Measurements from ENCODE around the gene ACKR4.
"Not testable (repeated sequence)": the region's sequence is repeated elsewhere in the genome, so short reads cannot be mapped to it uniquely, and the experiment has no call there.

Gene ACKR4

DNA sequence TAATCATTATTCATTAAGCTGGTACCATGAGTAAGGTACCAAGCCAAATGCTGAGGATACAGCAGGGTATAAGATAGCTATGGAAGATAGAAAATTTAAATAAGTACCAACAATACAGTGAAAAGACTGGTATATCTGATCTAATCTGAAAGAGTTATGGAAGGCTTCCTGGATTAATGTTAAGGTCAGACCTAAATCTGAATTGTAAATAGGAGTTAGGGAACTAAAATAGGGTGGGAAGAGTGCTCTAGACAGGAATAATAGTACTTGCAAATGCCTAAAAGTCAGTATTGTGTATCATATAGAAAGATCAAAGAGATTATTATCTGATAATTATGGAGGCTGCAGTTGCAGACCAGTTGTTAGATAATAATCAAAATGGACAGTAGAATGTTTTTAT is 2.6 kb upstream of the ACKR4 start:
- no peak for DNase-seq (ENCODE audit: low read depth in 2 of 2)

DNA sequence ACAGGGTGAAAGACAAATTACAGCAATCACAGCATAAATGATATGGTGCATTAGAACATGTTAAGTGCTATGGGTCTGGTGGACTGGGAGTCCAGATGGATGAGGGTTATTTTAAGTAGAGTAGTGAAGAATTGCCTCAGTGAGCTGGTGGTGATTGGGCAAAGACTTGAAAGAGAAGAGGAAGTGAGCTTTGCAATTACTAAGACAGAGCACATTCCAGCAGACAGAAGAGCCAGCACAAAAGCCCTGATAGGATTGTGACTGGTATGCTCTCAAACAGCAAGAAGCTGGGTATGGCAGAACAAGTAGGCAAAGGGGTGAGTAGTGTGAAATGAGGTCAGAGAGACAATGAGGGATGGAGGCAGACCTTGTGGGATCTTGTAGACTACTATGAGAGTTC is 2.1 kb upstream of the ACKR4 start:
- DNase-seq (ENCODE audit: low read depth in 2 of 2): no peak

DNA sequence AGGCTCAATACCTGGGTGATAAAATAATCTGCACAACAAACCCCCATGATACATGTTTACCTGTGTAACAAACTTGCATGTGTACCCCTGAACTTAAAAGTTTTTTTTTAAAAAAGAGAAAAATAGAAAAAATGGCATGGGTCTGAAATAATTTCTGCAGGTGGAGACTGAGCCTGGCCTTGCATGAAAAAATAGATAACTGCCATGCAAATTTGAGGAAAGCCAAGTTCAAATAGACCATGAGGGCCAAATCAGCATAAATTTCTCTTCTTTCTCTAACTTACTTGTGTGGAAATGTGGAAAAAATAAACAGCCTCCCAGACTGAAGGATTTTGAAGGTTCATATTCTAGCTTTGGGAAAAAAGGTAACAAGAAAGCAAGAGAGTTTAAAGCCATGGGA is 744 bp upstream of the ACKR4 start:
- no peak for DNase-seq (ENCODE audit: low read depth in 2 of 2)

DNA sequence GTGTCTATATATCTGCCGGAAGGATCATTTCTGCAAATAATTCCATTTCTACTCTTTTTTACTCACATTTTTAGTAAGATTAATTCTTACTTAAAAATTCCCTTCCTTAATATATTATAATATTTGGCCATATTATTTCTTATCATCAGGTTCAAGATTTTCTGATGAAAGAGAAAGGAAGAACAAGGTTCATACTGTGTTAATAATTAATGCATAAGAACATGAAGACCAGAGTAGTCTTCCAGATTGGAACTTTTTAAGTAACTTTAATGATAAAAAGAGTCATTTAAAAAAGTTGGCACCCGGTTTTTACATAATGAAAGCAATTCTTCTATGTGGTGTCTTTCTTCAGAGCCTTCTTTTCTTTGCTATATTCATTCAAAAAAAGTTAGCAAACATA is 590 bp downstream of the ACKR4 start:
- DNase-seq (ENCODE audit: low read depth in 2 of 2): no peak

DNA sequence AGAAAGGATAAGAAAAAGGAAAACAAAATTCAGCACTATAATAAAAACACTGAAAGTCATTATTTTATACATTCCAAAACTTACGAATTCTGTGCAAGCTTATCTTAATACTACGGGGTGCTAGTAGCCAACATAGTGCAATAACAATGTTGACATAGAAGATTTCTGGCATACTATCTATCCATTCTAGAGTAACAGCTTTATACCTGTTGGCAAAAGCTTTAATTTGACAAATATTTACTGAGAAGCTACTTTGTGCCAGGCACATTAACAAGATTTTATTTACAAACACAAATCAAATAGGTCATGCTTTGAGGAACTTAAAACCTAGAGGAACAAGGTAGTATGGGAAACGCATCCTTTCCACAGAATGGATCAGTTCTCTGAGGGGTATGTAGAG is 1.1 kb downstream of the ACKR4 start:
- no peak for DNase-seq (ENCODE audit: low read depth in 2 of 2)

DNA sequence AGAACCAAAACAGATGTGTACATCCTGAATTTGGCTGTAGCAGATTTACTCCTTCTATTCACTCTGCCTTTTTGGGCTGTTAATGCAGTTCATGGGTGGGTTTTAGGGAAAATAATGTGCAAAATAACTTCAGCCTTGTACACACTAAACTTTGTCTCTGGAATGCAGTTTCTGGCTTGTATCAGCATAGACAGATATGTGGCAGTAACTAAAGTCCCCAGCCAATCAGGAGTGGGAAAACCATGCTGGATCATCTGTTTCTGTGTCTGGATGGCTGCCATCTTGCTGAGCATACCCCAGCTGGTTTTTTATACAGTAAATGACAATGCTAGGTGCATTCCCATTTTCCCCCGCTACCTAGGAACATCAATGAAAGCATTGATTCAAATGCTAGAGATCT is 3.5 kb downstream of the ACKR4 start:
- not testable (repeated sequence) for DNase-seq (ENCODE audit: low read depth in 2 of 2)

DNA sequence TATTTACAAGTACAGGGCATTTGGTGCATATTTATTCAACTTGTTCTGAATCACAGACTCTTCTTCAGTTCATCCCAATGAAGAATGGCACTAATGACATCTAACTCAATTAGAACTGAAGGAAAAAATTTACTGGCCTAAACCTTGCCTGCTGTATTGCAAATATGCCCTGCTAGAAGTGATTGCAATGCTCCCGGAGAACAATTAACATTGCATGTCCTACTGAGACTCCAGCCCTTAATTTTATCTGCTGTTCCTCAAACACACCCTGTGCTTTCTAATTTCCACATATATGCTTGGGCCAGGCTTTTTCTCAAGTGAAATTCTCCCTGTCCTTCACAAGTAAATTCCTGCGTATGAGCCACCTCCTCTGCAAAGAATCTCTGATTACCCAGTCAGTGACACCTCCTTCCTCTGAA is 8.3 kb downstream of the ACKR4 start:
- no peak for DNase-seq (ENCODE audit: low read depth in 2 of 2)

DNA sequence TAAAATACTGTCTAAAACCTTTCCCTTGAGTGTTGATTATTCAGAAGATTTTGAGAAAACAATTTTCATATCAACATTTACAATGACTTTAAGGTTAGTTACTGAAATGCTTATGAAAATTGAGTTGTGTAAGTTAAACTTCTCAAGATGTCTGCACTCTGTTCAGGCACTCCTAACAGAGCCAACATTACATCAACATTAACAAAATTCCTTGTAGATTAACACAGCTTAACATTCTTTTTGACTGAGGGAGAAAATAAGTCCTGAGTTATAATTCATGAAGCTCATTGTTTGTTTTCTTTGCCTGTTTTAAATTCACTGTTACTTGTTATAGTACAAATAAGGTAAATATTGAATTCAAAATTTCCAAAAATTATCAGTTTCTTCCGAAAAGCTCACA is 9.0 kb downstream of the ACKR4 start:
- no peak for DNase-seq (ENCODE audit: low read depth in 2 of 2)

DNA sequence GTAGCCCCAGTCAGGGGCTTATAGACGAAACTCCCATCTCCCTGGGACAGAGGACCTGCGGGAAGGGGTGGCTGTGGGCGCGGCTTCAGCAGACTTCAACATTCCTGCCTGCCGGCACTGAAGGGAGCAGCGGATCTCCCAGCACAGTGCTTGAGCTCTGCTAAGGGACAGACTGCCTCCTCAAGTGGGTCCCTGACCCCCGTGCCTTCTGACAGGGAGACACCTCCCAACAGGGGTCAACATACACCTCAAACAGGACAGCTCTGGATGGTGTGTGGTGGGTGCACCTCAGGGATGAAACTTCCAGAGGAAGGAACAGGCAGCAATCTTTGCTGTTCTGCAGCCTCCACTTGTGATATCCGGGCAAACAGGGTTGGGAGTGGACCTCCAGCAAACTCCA is 9.6 kb downstream of the ACKR4 start:
- DNase-seq (ENCODE audit: low read depth in 2 of 2): not testable (repeated sequence)

DNA sequence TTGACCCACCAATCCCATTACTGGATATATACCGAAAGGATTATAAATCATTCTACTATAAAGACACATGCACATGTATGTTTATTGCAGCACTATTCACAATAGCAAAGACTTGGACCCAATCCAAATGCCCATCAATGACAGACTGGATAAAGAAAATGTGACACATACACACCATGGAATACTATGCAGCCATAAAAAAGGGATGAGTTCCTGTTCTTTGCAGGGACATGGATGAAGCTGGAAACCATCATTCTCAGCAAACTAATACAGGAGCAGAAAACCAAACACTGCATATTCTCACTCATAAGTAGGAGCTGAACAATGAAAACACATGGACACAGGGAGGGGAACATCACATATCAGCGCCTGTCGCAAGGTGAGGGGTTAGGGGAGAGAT is 18.2 kb downstream of the ACKR4 start:
- DNase-seq (ENCODE audit: low read depth in 2 of 2): not testable (repeated sequence)

DNA sequence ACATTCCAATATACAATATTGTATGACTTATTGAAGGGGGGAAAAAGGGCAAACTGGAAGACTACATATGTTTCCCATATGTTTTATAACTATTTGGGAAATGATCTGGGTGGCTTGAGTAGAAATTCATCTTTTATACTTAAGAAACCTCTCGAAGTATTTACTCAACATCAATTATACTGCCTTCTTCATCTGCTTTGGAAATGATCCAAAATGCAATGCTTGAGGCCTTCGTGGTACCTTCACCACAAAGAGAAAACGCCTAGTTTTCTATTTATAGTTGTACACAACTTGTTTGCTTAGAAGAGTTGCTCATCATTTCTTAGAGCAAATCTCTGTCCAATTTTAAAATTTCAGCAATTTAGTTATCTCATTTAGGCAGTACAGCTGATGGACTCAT is 18.8 kb downstream of the ACKR4 start:
- no peak for DNase-seq (ENCODE audit: low read depth in 2 of 2)

DNA sequence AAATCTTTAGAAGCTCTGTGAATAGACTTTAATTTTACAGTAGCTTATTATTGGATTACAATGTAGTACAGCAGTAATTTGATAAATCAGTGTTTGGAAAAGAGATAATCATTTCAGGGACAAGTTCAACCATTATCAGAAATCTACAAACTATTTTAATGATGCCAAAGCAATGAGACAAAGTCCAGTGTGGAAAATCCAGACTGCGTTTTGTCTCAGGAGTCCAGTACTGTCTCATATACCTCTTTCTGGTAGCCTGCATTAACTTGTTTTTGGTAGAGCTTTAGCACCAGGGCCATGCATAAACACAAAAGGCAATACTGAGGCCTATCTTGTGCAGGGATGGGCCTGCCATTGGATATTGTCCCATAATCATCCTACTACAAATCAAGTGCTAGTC is 19.7 kb downstream of the ACKR4 start:
- DNase-seq (ENCODE audit: low read depth in 2 of 2): no peak

DNA sequence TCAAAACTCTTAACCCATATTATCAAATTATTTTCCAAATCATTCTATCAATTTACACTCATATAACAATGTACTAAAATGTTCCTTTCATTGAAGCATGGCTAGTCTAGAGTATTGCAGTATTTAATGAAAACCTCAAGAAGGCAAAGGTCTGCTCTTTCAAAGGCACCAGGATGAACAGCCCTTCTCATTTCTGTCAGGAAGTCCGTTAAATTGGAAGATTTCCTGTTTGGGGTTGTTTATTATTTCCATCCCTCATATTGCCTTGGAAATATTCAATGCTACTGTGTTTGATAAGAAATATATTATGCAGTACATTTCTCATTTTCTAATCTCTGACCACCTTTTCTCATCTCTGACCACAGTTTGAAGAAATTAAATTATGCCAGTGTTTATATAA is 25.1 kb downstream of the ACKR4 start:
- DNase-seq (ENCODE audit: low read depth in 2 of 2): no peak

DNA sequence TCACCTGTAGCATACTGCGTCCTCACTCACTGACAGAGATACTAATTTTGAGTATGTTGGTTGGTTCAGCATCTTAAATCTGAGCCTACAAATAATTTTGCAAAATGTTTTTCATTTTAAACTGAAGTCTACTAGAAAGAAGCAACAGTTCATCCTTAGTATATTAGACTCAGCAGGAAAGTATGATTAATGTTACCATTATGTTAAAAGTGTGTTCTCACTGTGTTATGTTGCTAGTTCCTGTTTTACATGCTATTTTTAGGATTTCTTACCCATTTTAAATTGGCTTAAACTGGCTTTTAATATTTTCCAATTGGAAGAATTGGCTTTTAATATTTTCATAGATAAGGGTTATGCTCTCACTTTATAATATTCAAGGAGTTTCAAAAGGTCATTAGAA is 25.7 kb downstream of the ACKR4 start:
- no peak for DNase-seq (ENCODE audit: low read depth in 2 of 2)

DNA sequence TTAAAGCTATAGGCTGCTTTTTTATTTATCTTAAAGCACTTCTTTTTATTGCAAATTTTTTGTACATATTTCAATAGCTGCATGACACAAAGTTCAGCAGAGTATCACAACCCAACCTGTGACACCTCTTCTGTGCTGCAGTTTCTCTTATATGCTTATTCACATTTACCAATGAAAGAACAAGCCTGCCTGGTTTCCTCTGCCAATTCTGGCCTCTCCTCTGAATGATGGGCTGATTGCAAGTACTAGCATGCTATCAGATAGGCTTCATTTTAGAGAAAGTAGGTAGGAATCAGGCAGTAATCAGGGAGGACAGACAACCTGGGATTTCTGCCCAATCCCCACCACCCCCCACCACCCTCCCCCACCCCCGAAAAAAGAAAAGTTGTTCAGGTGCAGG is 26.6 kb downstream of the ACKR4 start:
- no peak for DNase-seq (ENCODE audit: low read depth in 2 of 2)

DNA sequence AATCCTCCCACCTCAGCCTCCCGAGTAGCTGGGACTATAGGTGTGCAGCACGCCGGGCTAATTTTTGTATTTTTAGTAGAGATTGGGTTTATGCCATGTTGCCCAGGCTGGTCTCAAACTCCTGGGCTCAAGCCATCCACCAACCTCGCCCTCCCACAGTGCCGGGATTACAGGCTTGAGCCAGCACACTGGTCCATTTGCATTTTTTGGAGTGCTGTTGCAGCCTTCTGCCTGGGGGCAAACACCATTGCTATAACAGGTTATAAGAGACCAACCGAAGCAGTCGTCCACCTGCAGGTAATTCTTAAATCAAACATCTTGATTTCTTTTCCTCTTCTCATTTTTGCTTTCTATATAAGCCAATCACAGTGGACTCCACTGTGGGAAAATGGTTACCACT is 27.7 kb downstream of the ACKR4 start:
- no peak for DNase-seq (ENCODE audit: low read depth in 2 of 2)

DNA sequence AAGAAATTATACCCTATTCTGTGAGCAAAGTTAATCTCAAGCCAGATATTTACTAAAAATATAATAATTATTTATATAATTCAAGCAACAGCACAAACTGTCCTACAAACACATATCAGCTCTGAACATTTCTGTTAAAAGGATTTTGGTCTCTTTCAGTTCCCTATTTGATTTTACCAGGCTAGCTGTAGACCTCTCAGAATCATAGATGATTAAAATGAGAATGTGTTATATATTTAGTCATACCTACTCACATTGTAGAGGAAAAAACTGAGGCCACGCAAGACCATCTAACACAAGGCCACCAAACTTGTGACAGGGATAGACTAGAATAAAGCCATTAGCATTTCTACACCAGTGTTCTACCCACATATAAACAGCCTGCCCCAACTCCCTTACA is 28.5 kb downstream of the ACKR4 start:
- DNase-seq (ENCODE audit: low read depth in 2 of 2): no peak

DNA sequence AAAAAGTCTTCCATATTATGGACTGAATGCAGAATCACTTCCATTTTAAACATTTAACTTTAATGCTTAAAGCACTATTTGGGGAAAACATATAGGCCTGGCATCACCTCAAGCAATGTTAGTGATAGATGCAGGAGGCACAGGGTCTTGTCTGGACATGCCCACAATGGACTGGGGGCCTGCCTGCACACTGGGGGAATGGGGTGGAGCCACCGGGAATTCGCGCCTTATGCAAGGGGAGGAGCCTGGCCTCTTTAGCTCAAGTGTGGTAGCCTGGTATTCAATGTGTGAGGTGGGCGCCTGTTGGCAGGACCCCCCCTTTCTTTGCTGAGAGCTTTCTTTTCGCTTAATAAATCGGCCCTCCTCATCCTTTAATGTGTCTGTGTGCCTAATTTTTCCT is 29.9 kb downstream of the ACKR4 start:
- DNase-seq (ENCODE audit: low read depth in 2 of 2): no peak

DNA sequence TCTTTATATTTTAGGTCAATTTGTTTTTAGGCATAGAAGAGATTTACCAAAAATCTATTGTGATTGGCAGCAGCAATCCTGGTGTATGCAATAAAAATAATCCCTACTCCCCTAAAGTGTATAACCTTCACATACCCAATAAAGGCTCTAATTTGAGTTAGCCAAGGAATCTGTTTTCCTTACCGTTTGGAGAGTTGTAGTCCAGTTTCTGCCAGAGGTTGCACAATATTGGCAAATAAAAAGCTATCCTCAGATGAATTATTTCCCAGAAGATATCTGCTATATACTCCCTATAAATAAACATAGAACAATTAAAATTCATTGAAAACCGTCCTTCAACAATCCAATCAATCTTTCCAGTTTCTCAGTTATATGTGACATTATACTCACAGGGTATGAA is 31.1 kb downstream of the ACKR4 start:
- DNase-seq (ENCODE audit: low read depth in 2 of 2): no peak

DNA sequence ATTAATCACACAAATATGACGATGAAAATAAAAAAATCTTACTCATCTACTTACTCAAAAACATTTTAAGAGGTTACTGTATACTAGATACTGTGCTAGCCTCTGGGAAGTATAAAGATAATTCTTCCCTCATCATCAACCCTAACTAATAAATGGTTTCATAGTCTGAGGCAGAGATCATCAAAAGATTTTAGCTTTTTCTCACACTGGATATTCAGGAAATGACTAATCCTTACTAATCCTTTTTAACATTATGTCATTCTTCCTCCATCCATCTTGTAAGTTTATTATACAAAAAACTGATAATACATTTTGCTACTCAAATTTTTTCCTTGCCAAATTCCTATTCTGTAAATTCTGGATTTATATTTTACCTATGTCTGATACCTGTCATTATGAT is 32.9 kb downstream of the ACKR4 start:
- DNase-seq (ENCODE audit: low read depth in 2 of 2): no peak

DNA sequence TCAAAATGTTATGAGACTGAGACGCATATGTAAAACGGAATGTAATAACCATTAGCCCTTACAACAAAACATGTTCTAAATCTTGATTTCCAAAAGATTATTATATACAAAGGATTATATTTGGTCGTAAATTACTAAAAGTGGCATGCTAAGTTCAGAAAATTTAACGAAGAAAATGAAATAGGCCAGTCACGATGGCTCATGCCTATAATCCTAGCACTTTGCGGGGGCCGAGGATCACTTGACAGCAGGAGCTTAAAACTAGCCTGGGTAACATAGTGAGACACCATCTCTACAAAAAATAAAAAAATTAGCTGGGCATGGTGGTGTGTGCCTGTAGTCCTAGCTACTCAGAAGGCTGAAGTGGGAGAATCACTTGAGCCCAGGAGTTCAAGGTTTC is 33.5 kb downstream of the ACKR4 start:
- DNase-seq (ENCODE audit: low read depth in 2 of 2): no peak

DNA sequence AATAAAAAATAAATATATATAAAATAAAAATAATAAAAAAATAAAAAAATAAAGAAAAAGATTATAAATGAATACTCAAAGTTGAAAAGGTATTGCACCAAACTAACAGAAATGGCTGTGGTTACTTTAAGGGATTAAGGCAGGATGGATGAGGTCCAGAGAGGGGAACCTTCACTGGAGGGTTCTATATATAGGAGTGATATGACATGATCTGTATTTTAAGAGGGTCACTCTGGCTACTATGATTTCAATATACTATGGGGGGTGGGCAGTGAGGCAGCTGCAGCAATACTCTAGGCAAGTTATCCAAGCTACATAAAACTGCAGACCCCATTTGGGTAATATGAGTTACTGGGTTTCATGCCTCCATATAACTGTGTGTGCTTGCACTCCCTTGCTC is 38.0 kb downstream of the ACKR4 start:
- no peak for DNase-seq (ENCODE audit: low read depth in 2 of 2)

DNA sequence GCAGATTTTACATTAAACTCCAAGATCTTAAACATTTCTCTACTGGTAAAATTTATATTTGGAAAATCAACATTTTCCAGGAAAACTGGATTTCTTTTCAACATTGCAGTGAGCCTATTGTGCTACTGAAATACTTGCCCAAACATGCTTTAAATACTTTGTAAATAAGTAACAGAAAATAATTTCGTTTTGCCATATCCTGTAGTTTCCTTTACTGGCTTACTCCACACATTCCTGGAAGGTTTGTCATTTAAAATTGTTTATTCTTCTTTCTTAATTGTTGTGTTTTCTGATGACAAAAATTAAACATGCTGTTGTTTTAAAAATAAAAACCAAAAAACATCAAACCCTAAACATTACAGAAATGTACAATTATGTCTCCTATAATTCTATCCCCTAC is 40.5 kb downstream of the ACKR4 start:
- DNase-seq (ENCODE audit: low read depth in 2 of 2): no peak

DNA sequence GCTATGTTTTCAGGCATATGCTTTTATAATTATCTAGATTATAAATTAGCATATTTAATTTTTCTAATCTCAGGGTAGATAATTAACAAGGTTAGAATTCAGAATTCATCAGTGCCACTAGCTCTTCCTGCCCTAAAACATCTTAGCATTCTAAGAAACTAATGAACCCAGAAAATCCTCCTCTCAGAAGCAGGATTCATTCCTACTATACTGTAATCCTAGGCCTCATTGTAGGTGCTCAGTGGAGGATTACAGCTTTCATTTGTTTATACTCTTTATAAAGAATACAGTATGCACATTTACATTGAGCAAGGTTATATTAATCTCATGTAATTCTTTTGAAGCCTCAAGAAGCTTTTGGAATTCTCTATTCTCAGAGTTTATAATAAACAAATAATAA is 41.6 kb downstream of the ACKR4 start:
- DNase-seq (ENCODE audit: low read depth in 2 of 2): no peak

DNA sequence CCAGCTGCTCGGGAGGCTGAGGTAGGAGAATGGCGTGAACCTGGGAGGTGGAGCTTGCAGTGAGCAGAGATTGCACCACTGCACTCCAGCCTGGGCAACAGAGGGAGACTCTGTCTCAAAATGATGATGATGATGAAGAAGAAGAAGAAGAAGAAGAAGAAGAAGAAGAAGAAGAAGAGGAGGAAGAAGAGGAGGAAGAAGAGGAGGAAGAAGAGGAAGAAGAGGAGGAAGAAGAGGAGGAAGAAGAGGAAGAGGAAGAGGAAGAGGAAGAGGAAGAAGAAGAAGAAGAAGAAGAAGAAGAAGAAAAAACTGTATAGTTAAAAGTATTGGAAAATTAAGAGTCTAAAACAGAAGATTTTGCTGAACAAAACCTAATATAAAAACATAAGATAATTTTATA is 44.4 kb downstream of the ACKR4 start:
- DNase-seq (ENCODE audit: low read depth in 2 of 2): not testable (repeated sequence)

Data from stimulated activated CD4-positive, alpha-beta T cell treated with anti-CD3 and anti-CD28 coated beads, Interleukin-1b, Interleukin-23, amount 100 ng/mL, for 1 hour (primary cell).